Esophagus squamous epithelium (tissue), 5 donors: ENCODE data around the gene FYCO1. TPM values are rescaled to one million over a fixed set of nuclear protein-coding genes. Genes with fewer than 3 reads are reported as not detected.

Source experiments
- DNase-seq: peaks from one replicate; lab custom pipeline; 2025; lab: John Stamatoyannopoulos, UW
- H3K27ac ChIP-seq, 4 donors: fragments of 200-600 bp; sonication (generic); one replicate each; pipeline ENCODE4 v1.5.1; 2016 to 2019; ENCODE audit warnings: mild to moderate bottlenecking in 1 of 4
- H3K27me3 ChIP-seq, 4 donors: fragments of 200-600 bp; sonication (generic); 1 replicate in 3 of 4; 2 replicates in 1 of 4; pipeline versions ENCODE4 v1.5.1 to v1.6.0; 2017 to 2021; ENCODE audit warnings: antibody characterized with exemption in 1 of 4
- H3K36me3 ChIP-seq, 3 donors: fragments of 200-600 bp; sonication (generic); one replicate each; pipeline ENCODE4 v1.5.1; 2016 to 2019
- H3K4me1 ChIP-seq, 3 donors: fragments of 200-600 bp; sonication (generic); one replicate each; pipeline ENCODE4 v1.5.1; 2017 to 2019
- H3K4me3 ChIP-seq, 4 donors: fragments of 200-600 bp; sonication (generic); 1 replicate in 3 of 4; 2 replicates in 1 of 4; pipeline ENCODE4 v1.5.1; 2016 to 2019; ENCODE audit warnings: mild to moderate bottlenecking in 2 of 4, moderate library complexity in 1 of 4
- H3K9me3 ChIP-seq, 3 donors: fragments of 200-600 bp; sonication (generic); one replicate each; pipeline ENCODE4 v1.5.1; 2016 to 2019
- POLR2A ChIP-seq, 4 donors: fragments of 450-650 bp; IDR thresholded peaks; one replicate each; pipeline ENCODE4 v1.6.1; 2017; ENCODE audit warnings: antibody characterized with exemption in 4 of 4, mild to moderate bottlenecking in 4 of 4, moderate library complexity in 3 of 4
- WGBS, 2 donors: methylation state at CpG; one replicate each; pipeline ENCODE4 v1.1.5; 2018; 5-methylcytosine and 5-hydroxymethylcytosine counted together
- intact Hi-C: fragments of 100-400 bp; cut with DNase I; formaldehyde crosslinking; loops from one replicate; pipeline ENCODE4 v1.15.0; 2022
- total RNA-seq, 4 donors: library from RNA; depleted of rRNA; stranded (reverse); fragments of >200 nt; gene quantifications; one replicate each; pipeline ENCODE4 v1.1.0, GENCODE V29; 2016
- TF ChIP-seq, protein P1 (sequence below), 6 experiments: fragments of 450-650 bp in 4 of 6; fragments of 200-600 bp in 2 of 6; sonication (generic) in 2 of 6; IDR thresholded peaks; one replicate each; pipeline ENCODE4 v1.5.1; 2016 to 2019; ENCODE audit warnings: antibody characterized with exemption in 6 of 6, mild to moderate bottlenecking in 4 of 6, moderate library complexity in 4 of 6
- donor health status: DM: yes; HTN: yes; CAD: no.

Gene FYCO1
- total RNA-seq, 4 donors from 2014 or later, result 17.8 to 33.3 (median 25.0) TPM

- Histone ChIP-seq H3K36me3 (no peaks in the 10 kb centered on the region), H3K9me3 (no peaks in the 10 kb centered on the region), H3K27ac (no peak overlapping the region), H3K4me3 (no peak overlapping the region), H3K27me3 (no peaks in the 10 kb centered on the region), H3K4me1 (peaks cover 0 to 4% (median 0%) of the 10 kb centered on the region in 3 donors)
- 82 to 88% methylated on average over 7 of the region's 7 CpGs for WGBS, 2 donors
- no peak for DNase-seq
- intact Hi-C loops, result no loop called here
- no peak for TF ChIP-seq POLR2A (IDR thresholded peaks at IDR 0.05)
- TF ChIP-seq, protein P1, sequence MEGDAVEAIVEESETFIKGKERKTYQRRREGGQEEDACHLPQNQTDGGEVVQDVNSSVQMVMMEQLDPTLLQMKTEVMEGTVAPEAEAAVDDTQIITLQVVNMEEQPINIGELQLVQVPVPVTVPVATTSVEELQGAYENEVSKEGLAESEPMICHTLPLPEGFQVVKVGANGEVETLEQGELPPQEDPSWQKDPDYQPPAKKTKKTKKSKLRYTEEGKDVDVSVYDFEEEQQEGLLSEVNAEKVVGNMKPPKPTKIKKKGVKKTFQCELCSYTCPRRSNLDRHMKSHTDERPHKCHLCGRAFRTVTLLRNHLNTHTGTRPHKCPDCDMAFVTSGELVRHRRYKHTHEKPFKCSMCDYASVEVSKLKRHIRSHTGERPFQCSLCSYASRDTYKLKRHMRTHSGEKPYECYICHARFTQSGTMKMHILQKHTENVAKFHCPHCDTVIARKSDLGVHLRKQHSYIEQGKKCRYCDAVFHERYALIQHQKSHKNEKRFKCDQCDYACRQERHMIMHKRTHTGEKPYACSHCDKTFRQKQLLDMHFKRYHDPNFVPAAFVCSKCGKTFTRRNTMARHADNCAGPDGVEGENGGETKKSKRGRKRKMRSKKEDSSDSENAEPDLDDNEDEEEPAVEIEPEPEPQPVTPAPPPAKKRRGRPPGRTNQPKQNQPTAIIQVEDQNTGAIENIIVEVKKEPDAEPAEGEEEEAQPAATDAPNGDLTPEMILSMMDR (IDR thresholded peaks at IDR 0.05), result no peak
These were observed 86.9 kb downstream of the FYCO1 start for GRCh38 chr3:45908761-45909160.

- DNase-seq, result no peak
- Histone ChIP-seq H3K36me3 (no peaks in the 10 kb centered on the region), H3K4me1 (peaks cover 0 to 4% (median 0%) of the 10 kb centered on the region in 3 donors), H3K27ac (peak overlapping the region in 3 of 4 donors; percentile 9 to 69 (median 68)), H3K27me3 (no peaks in the 10 kb centered on the region), H3K4me3 (no peak overlapping the region), H3K9me3 (no peaks in the 10 kb centered on the region)
- intact Hi-C loops, result no loop called here
- WGBS, 2 donors, result 68 to 70% methylated on average over 10 to 11 of the region's 13 CpGs
- TF ChIP-seq POLR2A (IDR thresholded peaks at IDR 0.05), result no peak
- TF ChIP-seq, protein P1 (IDR thresholded peaks at IDR 0.05), result no peak
These were observed 87.6 kb downstream of the FYCO1 start for GRCh38 chr3:45907769-45908705.

DNA sequence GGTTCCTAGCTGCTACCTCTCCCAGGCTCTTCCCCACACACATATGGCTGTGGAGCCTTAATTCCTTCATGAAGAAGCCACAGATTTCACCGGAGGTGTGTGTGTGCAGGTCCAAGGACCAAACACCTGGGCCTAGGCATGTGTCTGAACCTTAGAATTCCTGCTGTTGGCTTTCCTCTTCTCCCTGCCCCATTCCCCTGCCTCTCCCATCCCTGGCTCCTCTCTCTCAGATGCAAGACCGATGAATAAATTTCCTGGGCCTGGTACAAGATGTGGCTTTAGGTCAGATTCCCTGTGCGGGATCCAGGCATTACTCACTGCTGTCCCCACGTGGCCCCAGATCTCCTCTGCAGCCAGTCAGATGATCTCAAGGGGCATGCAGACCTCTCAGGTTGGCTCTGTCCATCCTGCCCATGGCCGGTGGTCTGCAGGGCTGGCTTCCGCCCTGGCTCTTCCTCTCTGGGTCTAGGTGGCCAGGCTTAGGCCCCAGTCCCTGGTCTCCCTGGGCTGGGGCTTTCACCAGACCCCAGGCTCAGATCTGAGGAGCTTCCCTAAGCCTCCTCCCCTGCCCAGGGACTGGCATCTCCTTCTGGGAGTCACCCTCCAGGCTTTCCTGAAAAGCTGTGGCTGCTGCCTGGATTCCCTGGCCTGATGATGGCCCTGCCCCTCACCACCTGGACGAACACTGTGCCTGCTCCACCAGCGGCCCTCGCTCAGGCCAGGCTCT lies 88.8 kb downstream of the FYCO1 start:
- Histone ChIP-seq H3K4me1 (peaks cover 0 to 4% (median 0%) of the 10 kb centered on the region in 3 donors), H3K27me3 (no peaks in the 10 kb centered on the region), H3K36me3 (no peaks in the 10 kb centered on the region), H3K4me3 (no peak overlapping the region), H3K27ac (peak overlapping the region in 2 of 4 donors; percentile 9 to 68), H3K9me3 (no peaks in the 10 kb centered on the region)
- 76 to 80% methylated on average over 2 to 9 of the region's 9 CpGs for WGBS, 2 donors
- TF ChIP-seq, protein P1 (IDR thresholded peaks at IDR 0.05), result peak in 2 of 6 experiments; percentile 8 to 15
- TF ChIP-seq POLR2A (IDR thresholded peaks at IDR 0.05), result no peak
- intact Hi-C loops, result no loop called here
- no peak for DNase-seq

GRCh38 chr3:45905755-45906154 lies 89.9 kb downstream of the FYCO1 start:
- WGBS, 2 donors, result 87% methylated on average over 3 of the region's 3 CpGs; no CpG with 5 or more reads in 1 of the 2 donors
- intact Hi-C loops, result no loop called here
- no peak for DNase-seq

More at GRCh38 chr3:45905755-45906154, 89.9 kb downstream of the FYCO1 start:
- Histone ChIP-seq H3K27ac (no peak overlapping the region), H3K9me3 (no peaks in the 10 kb centered on the region), H3K4me3 (no peak overlapping the region), H3K27me3 (no peaks in the 10 kb centered on the region), H3K4me1 (peaks cover 0 to 4% (median 0%) of the 10 kb centered on the region in 3 donors), H3K36me3 (no peaks in the 10 kb centered on the region)
- TF ChIP-seq, protein P1 (IDR thresholded peaks at IDR 0.05), result no peak
- TF ChIP-seq POLR2A (IDR thresholded peaks at IDR 0.05), result no peak
